Hepatocyte (in vitro differentiated cells): ENCODE measurements around the gene EYS. TPM values are rescaled to one million over a fixed set of nuclear protein-coding genes. Genes with fewer than 3 reads are reported as not detected.

ENCODE experiments used
- DNase-seq: peaks from one replicate; pipeline ENCODE4 v3.0.0-alpha.2; 2016; ENCODE audit warnings: low spot score
- H2AFZ ChIP-seq: fragments of 200-600 bp; sonication (generic); 2 replicates; pipeline ENCODE4 v1.6.0; 2016; ENCODE audit warnings: antibody characterized with exemption, mild to moderate bottlenecking
- H3K27ac ChIP-seq: fragments of 200-600 bp; sonication (generic); 2 replicates; pipeline ENCODE4 v1.5.1; 2016; ENCODE audit warnings: mild to moderate bottlenecking
- H3K27me3 ChIP-seq: fragments of 200-600 bp; sonication (generic); 2 replicates; pipeline ENCODE4 v1.6.1; 2016
- H3K36me3 ChIP-seq: fragments of 200-600 bp; sonication (generic); replicated peaks from 2 replicates; pipeline ENCODE4 v1.5.1; 2016; ENCODE audit warnings: low read depth; ENCODE audit not compliant: insufficient read depth
- H3K4me1 ChIP-seq: fragments of 200-600 bp; sonication (generic); 2 replicates; pipeline ENCODE4 v1.5.1; 2016; ENCODE audit warnings: mild to moderate bottlenecking, moderate library complexity; ENCODE audit not compliant: insufficient read depth
- H3K4me2 ChIP-seq: fragments of 200-600 bp; sonication (generic); 2 replicates; pipeline ENCODE4 v1.6.0; 2016
- H3K4me3 ChIP-seq: fragments of 200-600 bp; sonication (generic); 2 replicates; pipeline ENCODE4 v1.5.1; 2016; ENCODE audit warnings: mild to moderate bottlenecking
- H3K79me2 ChIP-seq: fragments of 200-600 bp; sonication (generic); 2 replicates; pipeline ENCODE4 v1.6.0; 2017; ENCODE audit warnings: mild to moderate bottlenecking
- H3K9me2 ChIP-seq: fragments of 200-600 bp; sonication (generic); replicated peaks from 2 replicates; pipeline ENCODE4 v1.6.0; 2017; ENCODE audit warnings: mild to moderate bottlenecking; ENCODE audit not compliant: insufficient read depth
- H3K9me3 ChIP-seq: fragments of 200-600 bp; sonication (generic); 2 replicates; pipeline ENCODE4 v1.5.1; 2016; ENCODE audit warnings: low read depth, mild to moderate bottlenecking
- H4K20me1 ChIP-seq: fragments of 200-600 bp; sonication (generic); 2 replicates; pipeline ENCODE4 v1.6.0; 2016; ENCODE audit warnings: mild to moderate bottlenecking; ENCODE audit not compliant: insufficient read depth, poor library complexity, severe bottlenecking
- CTCF ChIP-seq: fragments of 200-600 bp; sonication (generic); IDR thresholded peaks from 2 replicates; pipeline ENCODE4 v1.5.1; 2016; ENCODE audit warnings: antibody characterized with exemption, mild to moderate bottlenecking; ENCODE audit not compliant: poor library complexity
- EZH2 ChIP-seq: fragments of 200-600 bp; sonication (generic); IDR thresholded peaks from 2 replicates; pipeline ENCODE4 v1.6.1; 2016; ENCODE audit warnings: antibody characterized with exemption, mild to moderate bottlenecking, borderline replicate concordance
- EZH2phosphoT487 ChIP-seq: fragments of 200-600 bp; sonication (generic); IDR thresholded peaks from one replicate; pipeline ENCODE4 v1.6.1; 2018; ENCODE audit warnings: antibody characterized with exemption, mild to moderate bottlenecking, low read depth, moderate library complexity; ENCODE audit not compliant: unreplicated experiment, severe bottlenecking
- WGBS: methylation state at CpG from one replicate; pipeline ENCODE4 v1.1.6; 2016; ENCODE audit warnings: low lambda C conversion rate; ENCODE audit errors: missing lambda C conversion rate; 5-methylcytosine and 5-hydroxymethylcytosine counted together
- polyA plus RNA-seq: library from polyadenylated mRNA; unstranded; fragments of >200 nt; fragmentation: Nextera tagmentation; extraction: Ambion mirVana; gene quantifications from 2 replicates; pipeline ENCODE4 v1.2.1, GENCODE V29; 2016
- total RNA-seq: library from RNA; depleted of rRNA; stranded (reverse); fragments of >200 nt; gene quantifications from 2 replicates; pipeline ENCODE4 v1.2.3, GENCODE V29; 2014

EYS gene
- total and polyA plus RNA-seq, 2 experiments from 2014 or later = 0.57 to 0.68 TPM

- WGBS = 56% methylated on average over 1 of the region's 1 CpG
- H2AFZ ChIP-seq = no peak overlapping the region
- H3K27ac ChIP-seq = no peak overlapping the region
- H3K4me2 ChIP-seq = no peak overlapping the region
- H3K79me2 ChIP-seq = no peaks in the 10 kb centered on the region
- no peak overlapping the region for H3K4me3 ChIP-seq
- H3K4me1 ChIP-seq = no peaks in the 10 kb centered on the region
- H3K36me3 ChIP-seq = no peaks in the 10 kb centered on the region
- no peaks in the 10 kb centered on the region for H3K9me2 ChIP-seq
- H4K20me1 ChIP-seq = no peaks in the 10 kb centered on the region
- TF ChIP-seq CTCF (no peak), EZH2 (no peak), EZH2phosphoT487 (no peak)
- no peaks in the 10 kb centered on the region for H3K9me3 ChIP-seq
- H3K27me3 ChIP-seq = no peaks in the 10 kb centered on the region
- DNase-seq = no peak
Measured at GRCh38 chr6:65448866-65449265, 258.2 kb downstream of the EYS start.

- H2AFZ ChIP-seq = no peak overlapping the region
- H3K4me3 ChIP-seq = no peak overlapping the region
- no peaks in the 10 kb centered on the region for H3K79me2 ChIP-seq
- no peaks in the 10 kb centered on the region for H3K9me2 ChIP-seq
- no peak overlapping the region for H3K27ac ChIP-seq
- DNase-seq = no peak
- H3K4me1 ChIP-seq = no peaks in the 10 kb centered on the region
- H3K36me3 ChIP-seq = no peaks in the 10 kb centered on the region
- H3K9me3 ChIP-seq = no peaks in the 10 kb centered on the region
- H3K4me2 ChIP-seq = no peak overlapping the region
- H3K27me3 ChIP-seq = no peaks in the 10 kb centered on the region
- 80% methylated on average over 1 of the region's 1 CpG for WGBS
- H4K20me1 ChIP-seq = no peaks in the 10 kb centered on the region
- TF ChIP-seq EZH2 (no peak), EZH2phosphoT487 (no peak), CTCF (no peak)
Measured at GRCh38 chr6:65436281-65436680, 270.7 kb downstream of the EYS start.

GRCh38 chr6:65416621-65417020, 290.4 kb downstream of the EYS start:
- no peaks in the 10 kb centered on the region for H3K36me3 ChIP-seq
- H3K4me2 ChIP-seq = no peak overlapping the region
- no peaks in the 10 kb centered on the region for H4K20me1 ChIP-seq
- no peaks in the 10 kb centered on the region for H3K9me3 ChIP-seq
- no peak for DNase-seq
- no peak for TF ChIP-seq CTCF
- no peak for TF ChIP-seq EZH2phosphoT487
- TF ChIP-seq EZH2 = no peak
- H3K9me2 ChIP-seq = no peaks in the 10 kb centered on the region
- H3K4me1 ChIP-seq = no peaks in the 10 kb centered on the region
- no peak overlapping the region for H3K27ac ChIP-seq
- no peak overlapping the region for H2AFZ ChIP-seq
- 82% methylated on average over 3 of the region's 3 CpGs for WGBS
- H3K27me3 ChIP-seq = no peaks in the 10 kb centered on the region
- H3K4me3 ChIP-seq = no peak overlapping the region
- H3K79me2 ChIP-seq = no peaks in the 10 kb centered on the region

GRCh38 chr6:65410309-65410708, 296.7 kb downstream of the EYS start:
- DNase-seq = peak; percentile 38
- TF ChIP-seq CTCF (no peak), EZH2 (no peak), EZH2phosphoT487 (no peak)
- WGBS = 74% methylated on average over 3 of the region's 3 CpGs
- Histone ChIP-seq H3K36me3 (no peaks in the 10 kb centered on the region), H3K9me3 (no peaks in the 10 kb centered on the region), H3K27me3 (no peaks in the 10 kb centered on the region), H3K9me2 (no peaks in the 10 kb centered on the region), H4K20me1 (no peaks in the 10 kb centered on the region), H3K4me1 (no peaks in the 10 kb centered on the region), H2AFZ (no peak overlapping the region), H3K79me2 (no peaks in the 10 kb centered on the region), H3K4me3 (no peak overlapping the region), H3K4me2 (no peak overlapping the region), H3K27ac (no peak overlapping the region)
